Pulmonary artery endothelial cell (primary cell): ENCODE data around the gene TRAF2. TPM values are rescaled to one million over a fixed set of nuclear protein-coding genes. Genes with fewer than 3 reads are reported as not detected.
"Not testable (repeated sequence)": the region's sequence is repeated elsewhere in the genome, so short reads cannot be mapped to it uniquely, and the experiment has no call there.

Experiments
- DNase-seq: peaks from one replicate; pipeline ENCODE4 v3.0.0-alpha.2; 2011; ENCODE audit warnings: low read depth, low spot score
- total RNA-seq: library from RNA; depleted of rRNA; stranded (reverse); fragments of >200 nt; gene quantifications from 2 replicates; pipeline ENCODE4 v1.2.3, GENCODE V29; 2014

The TRAF2 gene, protein sequence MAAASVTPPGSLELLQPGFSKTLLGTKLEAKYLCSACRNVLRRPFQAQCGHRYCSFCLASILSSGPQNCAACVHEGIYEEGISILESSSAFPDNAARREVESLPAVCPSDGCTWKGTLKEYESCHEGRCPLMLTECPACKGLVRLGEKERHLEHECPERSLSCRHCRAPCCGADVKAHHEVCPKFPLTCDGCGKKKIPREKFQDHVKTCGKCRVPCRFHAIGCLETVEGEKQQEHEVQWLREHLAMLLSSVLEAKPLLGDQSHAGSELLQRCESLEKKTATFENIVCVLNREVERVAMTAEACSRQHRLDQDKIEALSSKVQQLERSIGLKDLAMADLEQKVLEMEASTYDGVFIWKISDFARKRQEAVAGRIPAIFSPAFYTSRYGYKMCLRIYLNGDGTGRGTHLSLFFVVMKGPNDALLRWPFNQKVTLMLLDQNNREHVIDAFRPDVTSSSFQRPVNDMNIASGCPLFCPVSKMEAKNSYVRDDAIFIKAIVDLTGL
- 12.7 and 23.9 TPM in 2 replicates for total RNA-seq

DNA sequence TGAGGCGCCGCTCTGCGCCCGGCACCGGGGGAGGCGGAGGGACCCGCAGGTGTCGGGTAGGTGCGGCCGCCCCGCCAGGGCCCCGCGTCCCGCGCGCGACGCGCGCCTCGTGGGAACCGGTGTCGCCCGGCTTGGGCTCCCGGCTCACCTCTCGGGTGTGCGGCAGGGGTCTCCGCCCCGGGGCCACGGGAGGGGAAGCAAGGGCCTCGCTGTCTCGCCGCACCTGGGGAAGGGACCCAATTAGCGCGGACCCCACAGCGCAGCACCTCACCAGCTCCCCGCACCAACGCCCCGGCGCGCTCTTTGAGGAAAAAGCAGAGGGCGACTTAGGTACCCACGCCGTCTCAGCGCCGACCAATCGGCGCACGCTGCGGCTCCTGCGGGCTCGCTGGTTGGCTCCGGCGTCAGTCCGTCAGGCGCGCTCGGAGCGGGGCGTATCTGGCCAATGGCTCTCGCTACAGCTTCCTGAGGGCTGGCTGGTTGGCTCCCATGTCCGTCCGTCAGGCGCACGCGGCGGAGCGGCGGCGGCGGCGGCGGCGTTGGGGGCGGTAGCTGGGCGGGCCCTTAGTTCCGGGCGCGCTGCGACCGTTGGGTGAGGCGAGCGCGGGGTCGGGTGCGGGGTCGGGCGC lies at the start of gene TRAF2:
Gene TRAF2, plus strand, starts transcription at position 567 of the 629 bp plus-strand sequence. CDS start 12,225 bp downstream, outside the sequence.
- peak; percentile 97 for DNase-seq

DNA sequence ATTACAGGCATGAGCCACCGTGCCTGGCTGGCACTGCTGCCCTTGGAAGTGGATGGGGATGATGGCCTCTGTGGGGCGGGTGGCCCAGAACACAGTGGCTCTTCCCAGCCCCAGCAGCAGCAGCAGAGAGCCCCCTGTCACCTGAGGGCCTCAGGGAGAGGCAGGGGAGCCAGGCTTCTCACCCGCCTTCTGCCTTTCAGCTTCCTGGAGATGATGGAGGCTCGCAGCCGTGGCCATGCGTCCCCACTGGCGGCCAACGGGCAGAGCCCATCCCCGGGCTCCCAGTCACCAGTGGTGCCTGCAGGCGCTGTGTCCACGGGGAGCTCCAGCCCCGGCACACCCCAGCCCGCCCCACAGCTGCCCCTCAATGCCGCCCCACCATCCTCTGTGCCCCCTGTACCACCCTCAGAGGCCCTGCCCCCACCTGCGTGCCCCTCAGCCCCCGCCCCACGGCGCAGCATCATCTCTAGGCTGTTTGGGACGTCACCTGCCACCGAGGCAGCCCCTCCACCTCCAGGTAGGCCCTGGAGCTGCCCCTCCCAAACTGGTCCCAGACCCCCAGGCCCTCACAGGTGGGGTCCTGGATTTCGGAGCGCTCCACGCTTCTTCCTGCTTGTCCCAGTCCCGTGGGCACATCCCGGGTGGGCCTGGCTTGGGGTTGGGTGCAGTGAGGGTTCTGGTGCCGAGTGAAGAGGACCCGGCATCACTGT lies 49.0 kb upstream of the TRAF2 start:
- no peak for DNase-seq

DNA sequence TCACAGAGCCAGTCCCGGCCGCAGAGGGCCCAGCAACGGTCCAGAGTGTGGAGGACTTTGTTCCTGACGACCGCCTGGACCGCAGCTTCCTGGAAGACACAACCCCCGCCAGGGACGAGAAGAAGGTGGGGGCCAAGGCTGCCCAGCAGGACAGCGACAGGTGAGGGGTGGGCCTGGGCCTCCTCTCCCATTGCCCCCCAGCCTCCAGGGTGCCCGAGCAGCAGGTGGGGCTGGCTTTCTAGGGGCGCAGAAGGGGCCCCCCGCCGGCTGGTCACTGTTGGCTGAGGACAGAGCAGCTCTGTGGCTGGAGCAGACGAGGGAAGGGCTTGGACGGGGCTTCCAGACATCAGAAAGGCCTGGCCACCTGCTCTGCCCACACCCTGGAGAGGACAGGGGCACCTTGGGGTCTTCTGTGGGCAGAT lies 48.4 kb upstream of the TRAF2 start:
- not testable (repeated sequence) for DNase-seq

DNA sequence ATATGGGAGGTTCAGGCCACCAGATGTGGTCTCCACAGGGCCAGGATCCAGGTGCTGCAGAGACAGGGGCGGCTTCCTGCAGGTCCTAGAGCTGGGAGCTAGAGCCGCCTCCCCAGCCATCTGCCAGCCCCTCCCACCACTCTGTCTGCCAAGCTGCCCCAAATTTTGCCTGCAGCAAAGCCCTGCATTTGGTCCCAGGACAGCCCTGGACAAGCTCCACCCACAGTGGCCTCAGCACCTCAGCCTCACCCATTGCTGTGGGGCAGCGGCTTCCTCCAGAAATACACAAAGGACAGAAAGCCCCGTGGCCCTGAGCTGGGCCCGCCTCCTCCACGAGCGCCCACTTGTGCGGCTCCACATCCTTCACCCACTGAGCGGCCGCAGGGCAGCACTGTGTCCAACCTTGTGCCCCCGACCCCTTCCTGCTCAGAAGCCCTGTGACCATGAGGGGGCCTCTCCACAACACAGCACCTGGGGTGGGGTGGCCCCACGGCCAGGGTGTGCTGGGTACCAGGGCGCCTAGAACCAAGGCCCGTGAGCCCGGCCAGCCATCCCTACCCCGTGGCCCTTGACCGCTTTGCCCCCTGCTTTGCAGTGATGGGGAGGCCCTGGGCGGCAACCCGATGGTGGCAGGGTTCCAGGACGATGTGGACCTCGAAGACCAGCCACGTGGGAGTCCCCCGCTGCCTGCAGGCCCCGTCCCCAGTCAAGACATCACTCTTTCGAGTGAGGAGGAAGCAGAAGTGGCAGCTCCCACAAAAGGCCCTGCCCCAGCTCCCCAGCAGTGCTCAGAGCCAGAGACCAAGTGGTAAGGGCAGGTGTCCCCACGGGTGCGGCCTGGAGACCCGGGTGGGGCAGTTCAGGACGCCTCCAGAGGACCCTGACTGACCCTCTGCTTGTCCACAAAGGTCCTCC lies 47.7 kb upstream of the TRAF2 start:
- DNase-seq, result no peak

DNA sequence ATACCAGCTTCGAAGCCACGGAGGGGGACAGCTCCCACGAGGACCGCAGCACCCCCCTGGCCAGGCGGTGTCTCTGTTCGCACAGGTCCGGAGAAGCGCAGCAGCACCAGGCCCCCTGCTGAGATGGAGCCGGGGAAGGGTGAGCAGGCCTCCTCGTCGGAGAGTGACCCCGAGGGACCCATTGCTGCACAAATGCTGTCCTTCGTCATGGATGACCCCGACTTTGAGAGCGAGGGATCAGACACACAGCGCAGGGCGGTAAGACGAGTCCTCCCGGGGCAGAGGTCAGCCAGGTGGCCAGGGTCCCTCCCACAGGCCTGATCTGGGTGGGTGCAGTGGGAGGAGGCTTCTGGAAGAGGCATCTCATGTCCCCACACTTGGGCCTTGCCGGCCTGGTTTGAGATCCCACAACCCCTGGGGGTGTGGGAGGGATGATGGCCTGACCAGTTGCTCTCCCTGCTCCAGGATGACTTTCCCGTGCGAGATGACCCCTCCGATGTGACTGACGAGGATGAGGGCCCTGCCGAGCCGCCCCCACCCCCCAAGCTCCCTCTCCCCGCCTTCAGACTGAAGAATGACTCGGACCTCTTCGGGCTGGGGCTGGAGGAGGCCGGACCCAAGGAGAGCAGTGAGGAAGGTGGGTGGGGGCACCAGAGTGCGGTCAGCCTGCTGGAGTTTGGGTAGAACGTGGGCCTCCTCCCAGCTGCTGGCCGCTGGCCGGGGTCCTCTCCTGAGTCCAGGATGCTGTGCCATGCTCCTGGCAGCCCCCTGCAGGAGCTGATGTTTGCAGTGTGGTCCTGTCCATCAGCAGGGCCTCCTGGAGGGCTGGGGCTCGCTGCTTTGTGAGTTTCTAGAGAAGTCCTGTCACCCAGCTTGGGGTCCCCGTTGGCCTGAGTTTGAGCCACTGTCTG lies 46.8 kb upstream of the TRAF2 start:
- no peak for DNase-seq

DNA sequence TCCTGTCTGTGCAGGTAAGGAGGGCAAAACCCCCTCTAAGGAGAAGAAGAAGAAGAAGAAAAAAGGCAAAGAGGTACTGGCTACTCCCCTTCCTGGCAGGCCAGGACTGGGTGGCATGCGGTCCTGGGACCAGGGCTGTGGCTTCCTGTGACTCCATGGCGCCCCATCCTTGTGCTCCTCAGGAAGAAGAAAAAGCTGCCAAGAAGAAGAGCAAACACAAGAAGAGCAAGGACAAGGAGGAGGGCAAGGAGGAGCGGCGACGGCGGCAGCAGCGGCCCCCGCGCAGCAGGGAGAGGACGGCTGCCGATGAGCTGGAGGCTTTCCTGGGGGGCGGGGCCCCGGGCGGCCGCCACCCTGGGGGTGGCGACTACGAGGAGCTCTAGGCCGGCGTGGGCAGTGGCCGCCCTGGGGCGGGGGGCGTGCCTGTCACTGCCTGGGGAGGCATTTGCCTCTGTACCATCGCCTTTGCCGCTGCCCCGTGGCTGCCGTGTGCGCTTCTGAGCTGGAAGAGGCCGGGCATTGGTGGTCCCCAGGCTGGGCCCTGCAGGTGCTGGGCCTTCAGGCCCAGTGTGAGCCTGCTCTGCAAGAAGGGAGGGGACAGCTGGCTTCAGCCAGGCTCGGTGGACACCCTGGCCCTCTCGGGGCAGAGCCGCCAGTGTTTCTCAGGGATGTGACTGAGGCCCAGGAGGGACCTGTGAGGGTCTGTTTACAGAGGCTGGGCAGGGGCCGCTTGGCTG lies 46.0 kb upstream of the TRAF2 start:
- DNase-seq, result no peak

DNA sequence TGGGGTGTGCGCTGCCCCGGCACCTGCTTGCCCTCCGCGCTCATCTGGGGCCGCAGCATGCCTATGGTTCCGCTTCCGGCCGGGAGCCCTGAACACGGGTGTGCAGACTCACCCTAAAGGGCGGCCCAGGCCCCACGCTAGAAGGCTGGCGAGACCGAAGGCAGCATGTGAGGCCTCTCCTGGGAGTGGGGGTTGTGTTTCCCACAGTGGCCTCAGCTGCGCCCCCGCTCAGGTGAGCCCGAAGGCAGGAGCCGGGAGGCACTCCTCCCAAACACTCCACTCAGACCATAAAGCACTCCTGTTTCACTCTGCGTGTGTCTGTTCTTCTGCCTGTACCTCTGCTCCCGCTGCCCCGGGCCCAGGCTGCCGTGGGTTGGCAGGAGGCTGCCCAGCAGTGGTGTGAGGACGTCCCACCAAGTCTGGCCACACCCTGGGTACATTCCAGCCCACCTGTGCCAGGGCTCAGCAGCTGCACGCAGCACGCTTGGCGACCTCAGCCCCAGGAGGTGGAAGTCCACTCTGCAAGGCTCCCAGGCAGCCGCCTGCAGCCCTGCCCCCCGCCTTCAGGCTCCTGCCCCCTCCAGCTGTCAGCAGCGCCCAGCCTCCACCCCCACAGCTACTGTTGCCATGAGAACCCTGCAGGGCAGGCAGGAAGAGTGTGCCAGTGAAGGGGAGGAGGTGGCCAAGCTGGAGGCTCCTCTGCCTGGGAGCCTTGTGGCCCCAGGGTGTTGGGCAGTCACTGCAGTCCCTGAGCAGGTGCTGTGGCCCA lies 45.3 kb upstream of the TRAF2 start:
- DNase-seq, result no peak

DNA sequence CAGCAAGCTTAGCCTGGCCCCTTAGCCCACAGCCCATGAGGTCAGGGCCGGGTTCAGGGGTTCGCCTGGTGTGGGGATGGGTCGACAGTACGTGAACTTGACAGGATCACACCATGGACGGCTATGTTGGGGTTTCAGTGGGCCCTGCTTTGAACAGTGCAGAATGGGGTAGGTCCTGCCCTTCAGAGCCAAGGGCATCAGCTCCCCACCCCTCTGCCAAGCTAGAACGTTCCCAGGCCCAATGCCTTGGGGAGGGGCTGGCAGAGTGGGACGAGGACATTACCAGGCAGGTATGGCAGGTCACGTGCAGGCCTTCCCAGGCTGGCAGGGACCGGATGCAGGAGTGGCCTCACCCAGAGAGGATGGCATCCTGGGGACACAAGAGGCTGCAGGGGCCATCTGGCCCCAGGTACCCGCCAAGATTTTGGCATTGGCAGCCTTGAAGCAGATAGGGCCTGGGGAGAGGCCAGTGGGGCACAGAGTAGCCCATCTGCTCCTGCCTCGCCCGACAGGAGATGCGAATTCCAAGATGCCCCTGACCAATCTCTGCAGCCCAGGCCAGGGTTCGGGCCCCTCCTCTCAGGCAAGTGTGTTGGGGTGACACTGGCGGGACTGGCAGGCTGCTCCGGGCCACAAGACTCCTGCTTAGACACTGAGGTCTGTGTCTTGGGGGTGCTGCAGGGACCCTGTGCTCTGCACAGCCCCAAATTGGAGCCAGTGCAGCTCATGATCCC lies 44.5 kb upstream of the TRAF2 start:
- DNase-seq, result not testable (repeated sequence)

DNA sequence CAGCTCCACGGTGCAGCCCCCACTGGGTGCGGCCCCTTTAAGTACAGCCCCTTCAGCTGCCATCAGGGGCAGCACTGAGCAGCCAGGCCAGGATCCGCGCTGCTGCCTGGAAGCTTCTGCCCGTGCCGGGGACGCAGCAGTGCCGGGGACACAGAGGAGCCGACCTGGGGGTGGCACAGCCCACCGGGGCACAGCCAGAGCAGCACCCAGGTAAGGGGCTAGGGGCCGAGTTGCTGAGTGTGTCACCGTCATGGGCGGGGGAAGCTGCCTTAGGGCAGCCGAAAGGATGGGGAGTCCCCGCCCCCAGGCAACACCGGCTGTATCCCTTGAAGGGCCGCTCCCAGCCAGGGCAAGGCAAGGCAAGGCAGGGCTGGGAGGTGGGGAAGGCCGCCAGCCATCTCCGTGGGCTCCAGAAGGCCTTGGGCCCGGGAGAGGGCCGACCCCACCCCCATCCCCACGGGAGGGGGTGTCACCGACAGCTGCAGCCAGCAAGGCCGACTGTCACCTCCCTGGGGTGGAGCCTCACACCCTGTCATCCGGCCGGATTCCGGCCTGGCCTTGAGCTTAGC lies 43.9 kb upstream of the TRAF2 start, which contains the start of gene AJM1:
Gene AJM1, plus strand, starts transcription at position 99 of the 569 bp plus-strand sequence. CDS start 1,937 bp downstream, outside the sequence.
- DNase-seq, result peak; percentile 29

DNA sequence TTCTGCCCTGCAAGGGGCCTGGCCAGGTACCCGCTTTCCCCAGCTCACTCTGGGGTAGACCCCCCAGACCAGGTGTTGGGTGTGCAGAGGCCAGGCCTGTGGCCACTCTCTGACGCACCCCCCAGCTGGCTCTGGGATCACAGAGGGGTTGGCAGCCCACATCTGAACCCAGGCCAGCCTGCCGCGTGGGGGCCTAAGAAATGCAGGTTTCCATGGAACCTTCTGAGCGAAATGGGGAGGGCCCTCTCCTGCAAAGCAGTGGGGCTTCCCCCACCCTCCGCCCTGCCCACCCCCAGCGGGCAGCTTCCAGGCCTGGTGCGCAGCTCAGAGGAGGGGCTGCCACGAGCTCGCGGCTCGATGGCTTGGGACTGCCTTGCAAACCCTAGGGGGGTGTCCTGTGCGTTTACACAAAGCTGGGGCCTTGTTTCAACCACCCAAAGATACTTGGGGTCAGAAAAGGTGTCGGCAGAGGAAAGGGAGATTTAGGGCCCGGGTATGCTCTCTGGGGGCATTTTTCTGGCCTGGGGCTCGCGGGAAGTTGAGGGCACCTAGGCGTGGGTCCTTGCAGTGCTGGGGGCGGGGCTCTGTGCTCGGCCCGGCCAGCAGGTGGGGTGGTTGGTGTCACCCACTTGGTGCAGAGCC lies 43.0 kb upstream of the TRAF2 start:
- DNase-seq, result not testable (repeated sequence)

DNA sequence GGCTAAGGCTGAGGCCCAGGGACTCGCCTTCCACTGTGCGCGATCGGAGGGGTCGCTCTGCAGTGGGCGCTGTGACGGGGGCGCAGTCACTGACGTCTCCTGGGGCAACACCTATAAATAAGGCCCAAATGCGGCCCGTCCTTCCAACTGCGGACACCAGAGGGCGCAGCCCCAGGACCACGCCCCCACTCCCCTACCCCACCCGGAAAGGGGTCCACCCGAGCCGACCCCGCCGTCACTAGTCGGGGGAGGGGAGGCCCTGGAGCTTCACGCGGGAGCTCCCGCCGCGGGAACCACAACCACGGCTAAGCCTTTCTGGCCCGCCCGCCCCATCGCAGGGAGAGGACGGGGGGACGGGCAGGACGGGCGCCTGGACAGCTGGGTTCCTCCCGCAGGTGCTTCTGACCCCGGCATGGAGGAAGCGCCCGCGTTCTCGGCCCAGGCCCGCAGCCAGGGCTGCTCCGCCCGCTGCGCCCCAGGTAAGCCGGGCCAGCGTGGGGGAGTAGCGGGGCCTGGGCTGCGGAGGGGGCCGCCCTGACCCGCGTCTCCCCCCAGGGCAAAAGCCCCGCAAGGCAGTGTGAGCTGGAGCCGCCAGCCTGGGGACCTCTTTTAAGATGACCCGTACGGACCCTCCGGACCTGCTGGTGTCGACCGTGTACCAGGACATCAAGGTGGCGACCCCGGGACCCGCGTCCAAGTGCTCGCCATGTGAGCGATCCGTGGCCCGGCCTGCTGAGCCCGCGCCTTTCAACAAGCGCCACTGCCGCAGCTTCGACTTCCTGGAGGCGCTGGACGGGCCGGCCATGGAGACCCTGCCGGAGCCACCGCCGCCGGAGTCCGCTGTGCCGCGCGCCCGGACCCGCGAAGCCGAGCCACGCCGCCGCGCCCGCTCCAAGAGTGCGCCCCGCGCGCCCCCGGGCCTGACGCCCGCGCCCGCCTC lies 42.2 kb upstream of the TRAF2 start:
- not testable (repeated sequence) for DNase-seq

DNA sequence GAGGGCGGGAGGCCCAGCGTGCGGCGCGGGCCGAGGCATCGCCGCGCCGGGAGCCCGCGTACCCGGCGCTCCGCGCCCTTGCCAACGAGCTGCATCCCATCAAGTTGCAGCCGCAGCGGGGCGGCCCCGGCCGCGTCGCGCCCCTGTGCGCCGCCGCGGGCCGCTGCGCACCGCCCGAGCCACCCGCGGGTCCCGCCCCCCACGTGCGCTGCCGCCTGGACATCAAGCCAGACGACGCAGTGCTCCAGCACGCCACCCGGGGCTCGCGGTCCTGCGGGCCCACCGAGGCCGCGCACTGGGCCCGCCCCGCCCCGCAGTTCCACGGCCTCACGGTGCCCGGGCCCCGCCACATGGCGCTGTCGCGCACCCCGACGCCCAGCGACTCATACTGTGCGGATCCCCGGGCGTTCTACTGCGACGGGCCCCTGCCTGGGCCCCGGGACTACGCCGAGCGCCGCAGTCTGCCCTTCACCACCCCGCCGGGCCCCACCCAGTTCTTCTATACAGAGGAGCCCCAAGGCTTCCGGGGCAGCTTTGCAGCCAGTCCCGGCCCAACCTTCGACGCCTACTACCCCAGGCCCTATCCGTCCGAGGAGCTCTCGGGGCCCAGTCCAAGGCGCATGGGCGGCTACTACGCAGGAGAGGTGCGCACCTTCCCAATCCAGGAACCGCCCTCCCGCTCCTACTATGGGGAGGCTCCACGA lies 41.4 kb upstream of the TRAF2 start:
- no peak for DNase-seq

DNA sequence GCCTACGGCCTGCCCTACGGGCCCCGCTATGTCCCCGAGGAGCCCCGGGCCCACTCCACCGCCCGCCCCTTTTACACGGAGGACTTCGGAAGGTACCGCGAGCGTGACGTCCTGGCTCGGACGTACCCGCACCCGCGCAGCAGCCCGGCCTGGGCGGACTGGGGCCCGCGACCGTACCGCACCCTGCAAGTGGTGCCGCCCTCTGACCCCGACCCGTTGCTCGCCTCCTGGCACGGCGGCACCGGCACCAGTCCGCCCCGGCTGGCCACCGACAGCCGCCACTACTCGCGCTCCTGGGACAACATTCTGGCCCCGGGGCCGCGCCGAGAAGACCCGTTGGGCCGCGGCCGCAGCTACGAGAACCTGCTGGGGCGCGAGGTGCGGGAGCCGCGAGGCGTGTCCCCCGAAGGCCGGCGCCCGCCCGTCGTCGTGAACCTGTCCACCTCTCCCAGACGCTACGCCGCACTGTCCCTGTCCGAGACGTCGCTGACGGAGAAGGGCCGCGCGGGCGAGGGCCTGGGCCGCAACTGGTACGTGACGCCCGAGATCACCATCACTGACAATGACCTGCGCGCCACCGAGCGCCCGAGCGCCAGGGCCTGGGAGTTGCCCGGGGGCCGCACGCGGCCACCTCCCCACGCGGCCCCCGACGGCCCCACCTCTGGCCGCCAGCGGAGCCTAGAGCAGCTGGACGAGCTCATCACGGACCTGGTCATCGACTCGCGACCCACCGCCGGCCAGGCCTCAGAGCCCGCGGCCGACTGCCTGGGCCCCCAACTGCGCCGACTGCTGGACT lies 40.7 kb upstream of the TRAF2 start:
- no peak for DNase-seq
